ENCODE results near the gene LRRC4.

LRRC4 gene

GRCh38 chr7:127997226-127997922 is 33.9 kb downstream of the LRRC4 start:
- Mint-ChIP-seq H3K27me3 (no peaks in the 10 kb centered on the region), H3K4me3 (no peak overlapping the region), H3K4me1 (peaks cover 9% of the 10 kb centered on the region), H3K9me3 (no peaks in the 10 kb centered on the region), H3K27ac (no peak overlapping the region), H3K36me3 (ENCODE audit: low read depth) (peaks cover 45% of the 10 kb centered on the region)
- DNase-seq (no peak), ATAC-seq (no peak)

DNA sequence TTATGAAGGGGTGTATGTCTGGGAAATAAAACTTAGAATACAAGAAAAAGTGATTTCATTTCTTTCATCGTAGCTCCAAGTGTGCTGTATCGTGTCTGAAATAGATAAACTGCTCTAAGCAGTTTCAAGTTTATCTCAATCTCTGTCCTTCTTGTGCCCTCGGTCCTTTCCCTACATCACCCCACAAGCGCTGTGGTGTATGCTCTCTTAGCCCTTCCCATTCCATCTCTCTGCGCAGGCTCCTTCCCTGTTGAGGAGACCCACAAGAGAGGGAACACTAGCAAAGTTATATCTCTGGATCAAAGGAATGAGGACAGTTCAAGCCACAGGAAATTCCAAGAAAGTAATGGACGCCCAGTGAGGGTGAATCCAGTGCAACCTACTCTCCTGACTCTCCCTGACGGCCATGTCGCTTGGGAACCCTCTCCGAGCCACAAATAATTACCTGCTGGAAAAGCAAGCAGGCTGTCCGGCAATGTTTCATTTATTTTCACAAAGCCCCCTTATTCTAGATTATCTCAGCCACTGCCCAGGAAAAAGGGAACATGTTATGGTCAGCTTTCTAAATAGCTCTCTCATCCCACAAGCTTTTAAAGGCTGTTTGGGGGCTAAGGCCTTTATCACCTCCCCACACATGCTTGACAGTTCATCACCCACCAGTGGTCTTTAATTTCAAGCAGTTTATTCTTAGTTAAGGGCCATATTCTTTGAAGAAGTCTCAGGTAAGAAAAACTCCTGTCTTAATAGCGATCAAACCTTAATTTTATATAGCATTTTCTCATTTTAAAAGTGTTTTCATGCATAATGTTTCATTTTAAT is 34.8 kb downstream of the LRRC4 start:
- Mint-ChIP-seq H3K27me3 (no peaks in the 10 kb centered on the region), H3K27ac (no peak overlapping the region), H3K4me3 (no peak overlapping the region), H3K4me1 (peaks cover 2% of the 10 kb centered on the region), H3K36me3 (ENCODE audit: low read depth) (peaks cover 50% of the 10 kb centered on the region), H3K9me3 (no peaks in the 10 kb centered on the region)
- ATAC-seq (no peak), DNase-seq (no peak)

- Mint-ChIP-seq H3K36me3 (ENCODE audit: low read depth) (peaks cover 49% of the 10 kb centered on the region), H3K9me3 (no peaks in the 10 kb centered on the region), H3K4me3 (no peak overlapping the region), H3K4me1 (peaks cover under 1% of the 10 kb centered on the region), H3K27me3 (no peaks in the 10 kb centered on the region), H3K27ac (no peak overlapping the region)
- DNase-seq = no peak
- ATAC-seq = no peak
Observed at GRCh38 chr7:127995881-127996215, 35.4 kb downstream of the LRRC4 start.

DNA sequence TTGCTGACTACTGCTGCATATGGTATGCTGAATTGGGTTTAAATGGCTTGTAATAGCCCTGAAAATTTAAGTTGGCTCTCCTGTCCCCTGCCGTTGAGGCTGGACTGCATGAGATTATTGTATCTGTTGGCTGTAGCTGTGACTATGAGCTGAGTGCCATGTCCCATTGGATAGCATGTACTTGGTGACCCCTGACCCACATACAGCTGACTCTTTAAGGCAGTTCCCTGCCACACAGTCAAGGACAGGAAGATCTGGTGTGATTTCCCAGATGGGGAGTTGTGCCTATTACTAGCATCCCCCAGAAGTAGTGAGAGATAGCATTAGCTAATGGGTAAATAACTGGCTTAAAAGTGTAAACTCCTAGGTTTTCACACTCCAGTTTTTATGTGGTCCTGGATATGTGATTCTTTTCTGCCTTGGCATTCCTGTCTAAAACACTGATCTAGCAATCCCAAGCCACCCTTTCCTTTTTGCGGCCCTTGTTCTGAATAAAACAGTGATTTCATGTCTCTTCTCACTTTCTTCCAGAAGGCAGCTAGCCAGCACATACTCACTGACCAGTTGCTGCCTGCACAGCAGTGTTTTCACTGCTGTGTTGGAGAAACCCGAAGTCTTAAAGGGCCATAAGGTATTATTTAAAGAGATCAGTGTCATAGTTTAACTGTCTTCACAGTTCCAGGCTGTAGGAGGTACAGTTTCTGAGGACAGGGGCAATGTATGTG is 35.9 kb downstream of the LRRC4 start:
- no peaks in the 10 kb centered on the region for H3K27me3 Mint-ChIP-seq
- H3K4me1 Mint-ChIP-seq = no peaks in the 10 kb centered on the region
- DNase-seq (no peak), ATAC-seq (no peak)
- no peak overlapping the region for H3K27ac Mint-ChIP-seq
- no peak overlapping the region for H3K4me3 Mint-ChIP-seq
- no peaks in the 10 kb centered on the region for H3K9me3 Mint-ChIP-seq
- peaks cover 47% of the 10 kb centered on the region for H3K36me3 Mint-ChIP-seq (ENCODE audit: low read depth)

GRCh38 chr7:127993987-127994386 is 37.2 kb downstream of the LRRC4 start:
- no peak for DNase-seq
- Mint-ChIP-seq H3K27ac (no peak overlapping the region), H3K27me3 (no peaks in the 10 kb centered on the region), H3K4me3 (no peak overlapping the region), H3K4me1 (no peaks in the 10 kb centered on the region), H3K9me3 (no peaks in the 10 kb centered on the region), H3K36me3 (ENCODE audit: low read depth) (peaks cover 50% of the 10 kb centered on the region)
- ATAC-seq = no peak

- no peaks in the 10 kb centered on the region for H3K9me3 Mint-ChIP-seq
- H3K27me3 Mint-ChIP-seq = no peaks in the 10 kb centered on the region
- H3K27ac Mint-ChIP-seq = no peak overlapping the region
- no peak for ATAC-seq
- no peaks in the 10 kb centered on the region for H3K4me1 Mint-ChIP-seq
- H3K36me3 Mint-ChIP-seq (ENCODE audit: low read depth) = peaks cover 51% of the 10 kb centered on the region
- H3K4me3 Mint-ChIP-seq = no peak overlapping the region
- DNase-seq = no peak
Observed at GRCh38 chr7:127993317-127993716, 37.9 kb downstream of the LRRC4 start.

GRCh38 chr7:127988751-127989150 is 42.5 kb downstream of the LRRC4 start:
- H3K36me3 Mint-ChIP-seq (ENCODE audit: low read depth) = peaks cover 37% of the 10 kb centered on the region
- ATAC-seq = no peak
- DNase-seq = no peak
- H3K27ac Mint-ChIP-seq = no peak overlapping the region
- H3K27me3 Mint-ChIP-seq = no peaks in the 10 kb centered on the region
- peaks cover 8% of the 10 kb centered on the region for H3K4me1 Mint-ChIP-seq
- no peak overlapping the region for H3K4me3 Mint-ChIP-seq
- H3K9me3 Mint-ChIP-seq = no peaks in the 10 kb centered on the region

- Mint-ChIP-seq H3K4me3 (no peak overlapping the region), H3K27ac (no peak overlapping the region), H3K4me1 (peaks cover 23% of the 10 kb centered on the region), H3K36me3 (ENCODE audit: low read depth) (peaks cover 33% of the 10 kb centered on the region), H3K27me3 (no peaks in the 10 kb centered on the region), H3K9me3 (no peaks in the 10 kb centered on the region)
- no peak for DNase-seq
- ATAC-seq = no peak
Observed at GRCh38 chr7:127986581-127987521, 44.4 kb downstream of the LRRC4 start.

- Mint-ChIP-seq H3K27ac (peak overlapping the region; percentile 40), H3K4me3 (no peak overlapping the region), H3K27me3 (no peaks in the 10 kb centered on the region), H3K9me3 (peaks cover 7% of the 10 kb centered on the region), H3K4me1 (peaks cover 41% of the 10 kb centered on the region), H3K36me3 (ENCODE audit: low read depth) (peaks cover 38% of the 10 kb centered on the region)
- ATAC-seq (peak; percentile 89), DNase-seq (no peak)
Observed at GRCh38 chr7:127983804-127984332, 47.4 kb downstream of the LRRC4 start.

DNA sequence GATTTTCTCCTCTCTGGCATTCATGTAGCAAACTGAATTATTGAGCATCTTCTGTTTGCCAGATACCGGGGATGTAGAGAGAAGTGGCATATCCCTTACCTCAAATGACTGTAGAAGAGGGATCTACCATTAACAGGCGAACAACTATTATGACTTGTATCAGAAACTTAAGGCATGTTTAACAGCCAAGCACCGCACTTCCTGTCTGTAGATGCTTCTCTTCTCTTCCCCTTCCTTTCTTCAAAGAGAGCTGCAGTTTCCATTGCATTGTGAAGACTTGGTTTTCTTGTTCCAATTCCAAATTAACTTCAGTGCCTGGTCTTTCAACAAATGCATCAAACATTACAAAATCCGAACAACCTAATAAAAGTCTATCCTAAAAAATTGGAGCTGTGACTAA is 49.3 kb downstream of the LRRC4 start:
- peaks cover 41% of the 10 kb centered on the region for H3K4me1 Mint-ChIP-seq
- peaks cover 49% of the 10 kb centered on the region for H3K36me3 Mint-ChIP-seq (ENCODE audit: low read depth)
- DNase-seq = no peak
- H3K27ac Mint-ChIP-seq = no peak overlapping the region
- no peak for ATAC-seq
- no peaks in the 10 kb centered on the region for H3K27me3 Mint-ChIP-seq
- H3K4me3 Mint-ChIP-seq = no peak overlapping the region
- H3K9me3 Mint-ChIP-seq = peaks cover 23% of the 10 kb centered on the region

DNA sequence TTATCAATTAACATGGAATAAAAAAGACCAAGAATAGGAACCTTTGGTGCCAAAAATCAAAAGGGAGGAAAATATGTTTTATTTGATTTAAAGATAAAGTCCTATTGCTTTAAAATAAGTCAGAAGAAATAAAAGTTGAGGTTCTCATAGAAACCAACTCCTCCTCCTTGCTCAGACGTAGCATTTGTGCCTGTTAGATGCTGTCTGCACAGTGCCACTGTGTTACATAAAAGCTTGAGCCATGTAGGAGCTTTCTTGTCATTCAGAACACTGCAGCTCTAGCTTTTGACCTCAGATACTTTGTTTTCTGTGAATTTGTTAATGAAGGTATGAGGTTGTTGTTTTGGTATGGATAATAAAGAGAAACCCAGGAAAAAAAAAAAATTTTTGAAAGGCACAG is 50.3 kb downstream of the LRRC4 start:
- Mint-ChIP-seq H3K27ac (no peak overlapping the region), H3K4me1 (peaks cover 41% of the 10 kb centered on the region), H3K9me3 (peaks cover 25% of the 10 kb centered on the region), H3K36me3 (ENCODE audit: low read depth) (peaks cover 56% of the 10 kb centered on the region), H3K27me3 (no peaks in the 10 kb centered on the region), H3K4me3 (no peak overlapping the region)
- ATAC-seq (no peak), DNase-seq (no peak)

DNA sequence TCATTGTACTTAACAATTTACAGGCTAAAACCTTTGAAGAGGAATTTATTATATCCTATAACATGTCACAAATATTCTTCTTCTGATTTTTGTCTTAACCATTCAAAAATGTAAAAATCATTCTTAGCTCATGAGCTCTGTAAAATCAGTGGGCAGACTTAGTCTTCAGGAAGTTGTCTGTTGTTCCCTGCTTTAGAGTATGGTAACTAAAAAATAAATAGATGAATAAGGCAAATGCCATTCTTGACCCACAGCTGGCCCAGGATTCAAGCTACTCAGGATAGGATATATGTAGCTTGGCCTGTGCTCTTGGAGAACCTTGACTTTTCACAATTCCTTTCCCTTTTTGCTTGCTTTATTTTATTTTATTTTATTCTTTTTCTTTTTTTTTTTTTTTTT is 51.5 kb downstream of the LRRC4 start:
- peaks cover 64% of the 10 kb centered on the region for H3K36me3 Mint-ChIP-seq (ENCODE audit: low read depth)
- H3K4me3 Mint-ChIP-seq = no peak overlapping the region
- ATAC-seq (no peak), DNase-seq (no peak)
- no peaks in the 10 kb centered on the region for H3K27me3 Mint-ChIP-seq
- H3K9me3 Mint-ChIP-seq = peaks cover 25% of the 10 kb centered on the region
- peaks cover 41% of the 10 kb centered on the region for H3K4me1 Mint-ChIP-seq
- no peak overlapping the region for H3K27ac Mint-ChIP-seq

DNA sequence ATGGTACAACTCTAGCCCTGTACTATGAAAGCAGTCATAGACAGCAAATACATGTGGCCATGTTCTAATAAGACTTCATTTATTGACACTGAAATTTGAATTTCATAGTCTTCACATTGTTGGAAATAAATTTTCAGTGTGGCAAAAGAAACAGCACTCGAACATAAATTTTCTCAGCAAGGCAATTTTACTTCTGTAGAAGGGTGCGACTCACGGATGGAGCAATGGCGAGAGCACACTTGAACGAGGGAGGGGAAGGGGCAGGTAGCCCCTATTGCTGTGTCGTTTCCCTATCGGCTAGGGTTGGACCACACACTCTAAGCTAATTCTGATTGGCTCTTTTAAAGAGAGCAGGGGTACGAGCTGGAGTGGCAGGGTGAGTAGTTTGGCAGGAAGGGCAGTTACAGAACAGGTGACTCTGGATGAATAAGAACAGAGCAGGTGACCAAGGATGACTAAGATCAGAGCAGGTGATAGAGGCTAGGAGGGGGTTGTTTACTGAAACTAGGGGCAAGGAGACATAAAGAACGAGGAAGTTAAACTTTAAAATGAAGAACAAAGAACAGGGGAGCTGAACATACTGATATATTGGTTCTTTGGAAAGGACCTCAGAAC is 52.0 kb downstream of the LRRC4 start:
- peaks cover 64% of the 10 kb centered on the region for H3K36me3 Mint-ChIP-seq (ENCODE audit: low read depth)
- H3K4me1 Mint-ChIP-seq = peaks cover 38% of the 10 kb centered on the region
- peaks cover 25% of the 10 kb centered on the region for H3K9me3 Mint-ChIP-seq
- DNase-seq = no peak
- no peak overlapping the region for H3K27ac Mint-ChIP-seq
- no peak for ATAC-seq
- no peak overlapping the region for H3K4me3 Mint-ChIP-seq
- no peaks in the 10 kb centered on the region for H3K27me3 Mint-ChIP-seq
